NCI-H1092 treated with DMSO at 0.1 percent for 48 hours (cell line): ENCODE data around the gene SEC23B.
"Not testable (repeated sequence)": the region's sequence is repeated elsewhere in the genome, so short reads cannot be mapped to it uniquely, and the experiment has no call there.

Experiments used
- DNase-seq: peaks from one replicate; lab custom pipeline; 2025; lab: John Stamatoyannopoulos, UW

SEC23B gene

GRCh38 chr20:18507218-18508191 is at the start of gene SEC23B:
Gene SEC23B, plus strand, starts transcription at chr20:18507940. Its CDS starts 2,896 bp downstream, at chr20:18510836.
- peak; percentile 99 for DNase-seq

GRCh38 chr20:18465536-18466200 is 42.1 kb upstream of the SEC23B start:
- no peak for DNase-seq

- no peak for DNase-seq
Measured at GRCh38 chr20:18466574-18466893, 41.2 kb upstream of the SEC23B start.

GRCh38 chr20:18466894-18467730 is 40.6 kb upstream of the SEC23B start, which contains the start of the genes DZANK1 and POLR3F:
Gene DZANK1, minus strand, starts transcription at chr20:18467030. Its CDS starts 1,672 bp downstream, at chr20:18465358.
Gene POLR3F, plus strand, starts transcription at chr20:18467390. Its CDS starts 117 bp downstream, at chr20:18467507.
- DNase-seq: peak; percentile 96

- no peak for DNase-seq
Measured at GRCh38 chr20:18477218-18477617, 30.5 kb upstream of the SEC23B start.

GRCh38 chr20:18477821-18478220 is 29.9 kb upstream of the SEC23B start:
- DNase-seq: no peak

GRCh38 chr20:18481596-18481995 is 26.1 kb upstream of the SEC23B start:
- DNase-seq: no peak

GRCh38 chr20:18488301-18488700 is 19.4 kb upstream of the SEC23B start:
- DNase-seq: no peak

- DNase-seq: no peak
Measured at GRCh38 chr20:18496042-18496441, 11.7 kb upstream of the SEC23B start.

- DNase-seq: peak; percentile 81
Measured at GRCh38 chr20:18496740-18497592, 10.8 kb upstream of the SEC23B start, which contains the start of gene RBBP9. Gene RBBP9, minus strand, starts transcription at chr20:18497225. Its CDS starts 58 bp downstream, at chr20:18497167.

GRCh38 chr20:18497603-18498002 is 10.1 kb upstream of the SEC23B start:
- DNase-seq: no peak

- not testable (repeated sequence) for DNase-seq
Measured at GRCh38 chr20:18501672-18502071, 6.1 kb upstream of the SEC23B start.

- no peak for DNase-seq
Measured at GRCh38 chr20:18504479-18505060, 3.2 kb upstream of the SEC23B start.

GRCh38 chr20:18506744-18507143 is 996 bp upstream of the SEC23B start:
- no peak for DNase-seq

- no peak for DNase-seq
Measured at GRCh38 chr20:18511571-18511970, 3.8 kb downstream of the SEC23B start.

GRCh38 chr20:18513208-18513607 is 5.5 kb downstream of the SEC23B start:
- DNase-seq: no peak

GRCh38 chr20:18514127-18514526 is 6.4 kb downstream of the SEC23B start:
- DNase-seq: no peak

GRCh38 chr20:18515973-18516372 is 8.2 kb downstream of the SEC23B start:
- no peak for DNase-seq

GRCh38 chr20:18522066-18522465 is 14.3 kb downstream of the SEC23B start:
- not testable (repeated sequence) for DNase-seq

- no peak for DNase-seq
Measured at GRCh38 chr20:18523066-18523465, 15.3 kb downstream of the SEC23B start.

GRCh38 chr20:18524646-18525045 is 16.9 kb downstream of the SEC23B start:
- no peak for DNase-seq
